Psoas muscle (tissue), 8 donors: ENCODE results near the gene ZNF710. TPM values are rescaled to one million over a fixed set of nuclear protein-coding genes. Genes with fewer than 3 reads are reported as not detected.

Experiments
- ATAC-seq, 4 donors: fragments of 200-7000 bp; cut with Tn5 transposase; one replicate each; pipeline ENCODE4 v1.9.1; 2020; ENCODE audit warnings: moderate library complexity in 3 of 4, mild to moderate bottlenecking in 2 of 4
- DNase-seq, 2 donors: peaks; one replicate each; pipeline ENCODE4 v3.0.0-alpha.2; 2020
- H3K27ac ChIP-seq: fragments of 200-600 bp; one replicate; pipeline ENCODE4 v1.8.0; 2022
- H3K27me3 ChIP-seq, 3 donors: fragments of 200-600 bp in 1 of 3; one replicate each; pipeline versions ENCODE4 v1.6.1 to v1.8.0; 2013 to 2022; ENCODE audit warnings: low read length in 2 of 3, mild to moderate bottlenecking in 2 of 3, moderate library complexity in 1 of 3; ENCODE audit not compliant: insufficient read depth in 3 of 3
- H3K36me3 ChIP-seq, 2 donors: fragments of 200-600 bp in 1 of 2; one replicate each; pipeline versions ENCODE4 v1.6.1 to v1.8.0; 2013 to 2022; ENCODE audit warnings: low read depth in 1 of 2, mild to moderate bottlenecking in 1 of 2, moderate library complexity in 1 of 2; ENCODE audit not compliant: insufficient read depth in 1 of 2
- H3K4me1 ChIP-seq: fragments of 200-600 bp; one replicate; pipeline ENCODE4 v1.8.0; 2022
- H3K4me3 ChIP-seq: fragments of 200-600 bp; one replicate; pipeline ENCODE4 v1.8.0; 2022; ENCODE audit warnings: mild to moderate bottlenecking
- H3K9me3 ChIP-seq: fragments of 200-600 bp; one replicate; pipeline ENCODE4 v1.8.0; 2022
- CTCF ChIP-seq: fragments of 200-600 bp; IDR thresholded peaks from one replicate; pipeline ENCODE4 v1.8.0; 2022; ENCODE audit warnings: antibody characterized with exemption
- WGBS, 3 donors: extraction: QIAGEN DNeasy Blood & Tissue Kit; methylation state at CpG; one replicate each; pipeline versions ENCODE4 v1.1.6 to v1.1.7; 2013; 5-methylcytosine and 5-hydroxymethylcytosine counted together
- intact Hi-C, 2 donors: fragments of 100-400 bp; cut with DNase I; formaldehyde crosslinking; loops; one replicate each; pipeline versions ENCODE4 v1.11.0 to v1.14.2; 2022
- polyA plus RNA-seq, 3 donors: library from polyadenylated mRNA; stranded (reverse); fragments of 200-250 nt; gene quantifications; one replicate each; pipeline ENCODE4 v1.2.3, GENCODE V29; 2013
- total RNA-seq, 4 donors: library from RNA; stranded (reverse); fragmentation: NEBNext Ultra II Directional in 2 of 4; extraction: Animal tissue kit (Norgen Biotek cat#: 25700) in 2 of 4; gene quantifications; one replicate each; pipeline versions ENCODE4 v1.2.1 to v1.2.4, GENCODE V29; 2021 to 2023
- donor health status: healthy with polysubstance abuse.
- donor health status: DM: no; HTN: no; CAD: no; lungs with moderate emphysema.
- donor health status: Bipolar disorder and iron deficiency.
- donor health status: healthy.
- donor health status: DM: yes; HTN: yes; CAD: no.
- donor health status: DM: no; HTN: no; CAD: no.
- donor health status: DM: no; HTN: no; CAD: no.
- donor health status: DM: yes; HTN: yes; CAD: no.

Gene ZNF710
- total and polyA plus RNA-seq, 7 donors, result 1.3 to 8.1 (median 4.5) TPM

- no peak for TF ChIP-seq CTCF
- ATAC-seq, result peak in 1 of 4 donors; percentile 4
- no peak overlapping the region for H3K27ac ChIP-seq
- H3K4me3 ChIP-seq, result no peak overlapping the region
- H3K4me1 ChIP-seq, result peaks cover 19% of the 10 kb centered on the region
- intact Hi-C loops, result no loop called here
- H3K27me3 ChIP-seq, result no peaks in the 10 kb centered on the region
- DNase-seq, result peak in 1 of 2 donors; percentile 10
- H3K9me3 ChIP-seq, result no peaks in the 10 kb centered on the region
- H3K36me3 ChIP-seq, result no peaks in the 10 kb centered on the region
- 71 to 72% (median 72%) methylated on average over 11 of the region's 11 CpGs for WGBS, 3 donors
Observed at GRCh38 chr15:90036806-90037510, 35.8 kb downstream of the ZNF710 start.

GRCh38 chr15:90037511-90037860, 36.4 kb downstream of the ZNF710 start:
- Histone ChIP-seq H3K4me3 (no peak overlapping the region), H3K27me3 (no peaks in the 10 kb centered on the region), H3K9me3 (no peaks in the 10 kb centered on the region), H3K27ac (no peak overlapping the region), H3K4me1 (peaks cover 19% of the 10 kb centered on the region), H3K36me3 (no peaks in the 10 kb centered on the region)
- 72 to 90% (median 86%) methylated on average over 5 of the region's 5 CpGs for WGBS, 3 donors
- ATAC-seq (no peak), DNase-seq (no peak)
- TF ChIP-seq CTCF, result no peak
- intact Hi-C loops, result no loop called here

- no peaks in the 10 kb centered on the region for H3K9me3 ChIP-seq
- peaks cover 19% of the 10 kb centered on the region for H3K4me1 ChIP-seq
- 86 to 91% (median 86%) methylated on average over 14 of the region's 14 CpGs for WGBS, 3 donors
- no peak for ATAC-seq
- no peak for TF ChIP-seq CTCF
- intact Hi-C loops, result no loop called here
- no peaks in the 10 kb centered on the region for H3K36me3 ChIP-seq
- DNase-seq, result peak in 1 of 2 donors; percentile 5
- H3K4me3 ChIP-seq, result no peak overlapping the region
- no peak overlapping the region for H3K27ac ChIP-seq
- H3K27me3 ChIP-seq, result no peaks in the 10 kb centered on the region
Observed at GRCh38 chr15:90037961-90038631, 37.0 kb downstream of the ZNF710 start.

- WGBS, 3 donors, result 75 to 86% (median 80%) methylated on average over 3 of the region's 3 CpGs
- ATAC-seq (peak in 1 of 4 donors; percentile 41), DNase-seq (peak in 1 of 2 donors; percentile 1)
- intact Hi-C loops, result no loop called here
- no peak overlapping the region for H3K4me3 ChIP-seq
- TF ChIP-seq CTCF, result no peak
- H3K4me1 ChIP-seq, result peaks cover 15% of the 10 kb centered on the region
- H3K27me3 ChIP-seq, result no peaks in the 10 kb centered on the region
- H3K27ac ChIP-seq, result no peak overlapping the region
- no peaks in the 10 kb centered on the region for H3K9me3 ChIP-seq
- H3K36me3 ChIP-seq, result no peaks in the 10 kb centered on the region
Observed at GRCh38 chr15:90038632-90039095, 37.5 kb downstream of the ZNF710 start.
